Body of pancreas (tissue), 4 donors: ENCODE data around the gene PPP3R1. TPM values are rescaled to one million over a fixed set of nuclear protein-coding genes. Genes with fewer than 3 reads are reported as not detected.

Source experiments
- ATAC-seq: fragments of 150-250 bp; one replicate; pipeline ENCODE4 v1.9.1; 2016
- DNase-seq, 4 donors: peaks; one replicate each; pipeline ENCODE4 v3.0.0-alpha.2; 2019
- H3K27ac ChIP-seq, 4 donors: fragments of 200-600 bp; sonication (generic); 1 replicate in 3 of 4; 2 replicates in 1 of 4; pipeline versions ENCODE4 v1.5.1 to v1.6.1; 2016 to 2019; ENCODE audit warnings: mild to moderate bottlenecking in 1 of 4, mixed read lengths in 1 of 4, moderate library complexity in 1 of 4
- H3K27me3 ChIP-seq, 2 donors: fragments of 200-600 bp; sonication (generic); one replicate each; pipeline ENCODE4 v1.6.0; 2016; ENCODE audit warnings: mild to moderate bottlenecking in 1 of 2
- H3K36me3 ChIP-seq, 2 donors: fragments of 200-600 bp; sonication (generic); replicated peaks in 1 of 2; 2 replicates each; pipeline ENCODE4 v1.5.1; 2016; ENCODE audit warnings: low read depth in 2 of 2; ENCODE audit not compliant: insufficient read depth in 1 of 2
- H3K4me1 ChIP-seq: fragments of 200-600 bp; sonication (generic); one replicate; pipeline ENCODE4 v1.6.0; 2016
- H3K4me3 ChIP-seq, 2 donors: fragments of 200-600 bp; sonication (generic); 1 replicate in 1 of 2; 2 replicates in 1 of 2; pipeline ENCODE4 v1.5.1; 2016 to 2019
- H3K9me3 ChIP-seq, 3 donors: fragments of 200-600 bp; sonication (generic); 1 replicate in 2 of 3; 2 replicates in 1 of 3; pipeline ENCODE4 v1.5.1; 2016
- CTCF ChIP-seq, 7 experiments: fragments of 450-650 bp in 4 of 7; fragments of 200-600 bp in 3 of 7; sonication (generic) in 3 of 7; IDR thresholded peaks; one replicate each; pipeline ENCODE4 v1.5.1; 2016 to 2019; ENCODE audit warnings: antibody characterized with exemption in 7 of 7
- POLR2A ChIP-seq, 3 donors: fragments of 450-650 bp; IDR thresholded peaks; one replicate each; pipeline ENCODE4 v1.6.1; 2016; ENCODE audit warnings: antibody characterized with exemption in 3 of 3, mild to moderate bottlenecking in 2 of 3
- WGBS, 2 donors: methylation state at CpG; one replicate each; pipeline ENCODE4 v1.1.5; 2017; 5-methylcytosine and 5-hydroxymethylcytosine counted together
- intact Hi-C: fragments of 100-400 bp; cut with DNase I; formaldehyde crosslinking; loops from one replicate; pipeline ENCODE4 v1.15.1; 2023
- total RNA-seq, 2 donors: library from RNA; depleted of rRNA; stranded (reverse); fragments of >200 nt; gene quantifications; one replicate each; pipeline ENCODE4 v1.1.0, GENCODE V29; 2016

The PPP3R1 gene
- total RNA-seq, 2 donors from 2014 or later, result 11.2 to 15.6 TPM

GRCh38 chr2:68272246-68272994 is 20.1 kb upstream of the PPP3R1 start:
- intact Hi-C loops, result no loop called here
- TF ChIP-seq CTCF (IDR thresholded peaks at IDR 0.05), result no peak
- TF ChIP-seq POLR2A (IDR thresholded peaks at IDR 0.05), result no peak
- no peak for ATAC-seq
- no peak overlapping the region for H3K27ac ChIP-seq
- no peaks in the 10 kb centered on the region for H3K36me3 ChIP-seq
- no peaks in the 10 kb centered on the region for H3K4me1 ChIP-seq
- 70 to 78% methylated on average over 2 of the region's 2 CpGs for WGBS, 2 donors
- H3K4me3 ChIP-seq, result no peak overlapping the region
- no peaks in the 10 kb centered on the region for H3K9me3 ChIP-seq
- H3K27me3 ChIP-seq, result no peaks in the 10 kb centered on the region
- no peak for DNase-seq

GRCh38 chr2:68266655-68267054 is 14.3 kb upstream of the PPP3R1 start:
- no peaks in the 10 kb centered on the region for H3K4me1 ChIP-seq
- H3K4me3 ChIP-seq, result no peak overlapping the region
- DNase-seq (no peak), ATAC-seq (no peak)
- TF ChIP-seq CTCF (IDR thresholded peaks at IDR 0.05), result no peak
- no peak for TF ChIP-seq POLR2A (IDR thresholded peaks at IDR 0.05)
- H3K27me3 ChIP-seq, result no peaks in the 10 kb centered on the region
- intact Hi-C loops, result no loop called here
- H3K36me3 ChIP-seq, result no peaks in the 10 kb centered on the region
- 90 to 97% methylated on average over 1 of the region's 1 CpG for WGBS, 2 donors
- no peaks in the 10 kb centered on the region for H3K9me3 ChIP-seq
- H3K27ac ChIP-seq, result no peak overlapping the region

- Histone ChIP-seq H3K9me3 (no peaks in the 10 kb centered on the region), H3K4me3 (no peak overlapping the region), H3K36me3 (no peaks in the 10 kb centered on the region), H3K27me3 (no peaks in the 10 kb centered on the region), H3K27ac (no peak overlapping the region), H3K4me1 (no peaks in the 10 kb centered on the region)
- ATAC-seq (no peak), DNase-seq (no peak)
- intact Hi-C loops, result no loop called here
- WGBS, 2 donors, result 23 to 42% methylated on average over 2 of the region's 2 CpGs
- no peak for TF ChIP-seq POLR2A (IDR thresholded peaks at IDR 0.05)
- no peak for TF ChIP-seq CTCF (IDR thresholded peaks at IDR 0.05)
Measured at GRCh38 chr2:68263632-68264031, 11.3 kb upstream of the PPP3R1 start.

GRCh38 chr2:68258851-68259250 is 6.5 kb upstream of the PPP3R1 start:
- H3K4me3 ChIP-seq, result no peak overlapping the region
- H3K36me3 ChIP-seq, result no peaks in the 10 kb centered on the region
- intact Hi-C loops, result no loop called here
- TF ChIP-seq POLR2A (IDR thresholded peaks at IDR 0.05), result no peak
- TF ChIP-seq CTCF (IDR thresholded peaks at IDR 0.05), result no peak
- ATAC-seq, result no peak
- H3K4me1 ChIP-seq, result no peaks in the 10 kb centered on the region
- WGBS, 2 donors, result 90 to 94% methylated on average over 2 of the region's 2 CpGs
- no peak overlapping the region for H3K27ac ChIP-seq
- no peaks in the 10 kb centered on the region for H3K27me3 ChIP-seq
- no peak for DNase-seq
- no peaks in the 10 kb centered on the region for H3K9me3 ChIP-seq

- TF ChIP-seq CTCF (IDR thresholded peaks at IDR 0.05) (no peak), POLR2A (IDR thresholded peaks at IDR 0.05) (no peak)
- Histone ChIP-seq H3K27me3 (no peaks in the 10 kb centered on the region), H3K4me1 (no peaks in the 10 kb centered on the region), H3K36me3 (no peaks in the 10 kb centered on the region), H3K9me3 (no peaks in the 10 kb centered on the region), H3K4me3 (no peak overlapping the region), H3K27ac (no peak overlapping the region)
- intact Hi-C loops, result no loop called here
- 94% methylated on average over 1 of the region's 1 CpG for WGBS, 2 donors
- DNase-seq (no peak), ATAC-seq (no peak)
Measured at GRCh38 chr2:68256093-68256450, 3.7 kb upstream of the PPP3R1 start.
